Body of pancreas (tissue), 4 donors: Measurements from ENCODE around the gene MGLL. TPM values are rescaled to one million over a fixed set of nuclear protein-coding genes. Genes with fewer than 3 reads are reported as not detected.

Experiments
- ATAC-seq: fragments of 150-250 bp; one replicate; pipeline ENCODE4 v1.9.1; 2016
- DNase-seq, 4 donors: peaks; one replicate each; pipeline ENCODE4 v3.0.0-alpha.2; 2019
- H3K27ac ChIP-seq, 4 donors: fragments of 200-600 bp; sonication (generic); 1 replicate in 3 of 4; 2 replicates in 1 of 4; pipeline versions ENCODE4 v1.5.1 to v1.6.1; 2016 to 2019; ENCODE audit warnings: mild to moderate bottlenecking in 1 of 4, mixed read lengths in 1 of 4, moderate library complexity in 1 of 4
- H3K27me3 ChIP-seq, 2 donors: fragments of 200-600 bp; sonication (generic); one replicate each; pipeline ENCODE4 v1.6.0; 2016; ENCODE audit warnings: mild to moderate bottlenecking in 1 of 2
- H3K36me3 ChIP-seq, 2 donors: fragments of 200-600 bp; sonication (generic); replicated peaks in 1 of 2; 2 replicates each; pipeline ENCODE4 v1.5.1; 2016; ENCODE audit warnings: low read depth in 2 of 2; ENCODE audit not compliant: insufficient read depth in 1 of 2
- H3K4me1 ChIP-seq: fragments of 200-600 bp; sonication (generic); one replicate; pipeline ENCODE4 v1.6.0; 2016
- H3K4me3 ChIP-seq, 2 donors: fragments of 200-600 bp; sonication (generic); 1 replicate in 1 of 2; 2 replicates in 1 of 2; pipeline ENCODE4 v1.5.1; 2016 to 2019
- H3K9me3 ChIP-seq, 3 donors: fragments of 200-600 bp; sonication (generic); 1 replicate in 2 of 3; 2 replicates in 1 of 3; pipeline ENCODE4 v1.5.1; 2016
- POLR2A ChIP-seq, 3 donors: fragments of 450-650 bp; IDR thresholded peaks; one replicate each; pipeline ENCODE4 v1.6.1; 2016; ENCODE audit warnings: antibody characterized with exemption in 3 of 3, mild to moderate bottlenecking in 2 of 3
- WGBS, 2 donors: methylation state at CpG; one replicate each; pipeline ENCODE4 v1.1.5; 2017; 5-methylcytosine and 5-hydroxymethylcytosine counted together
- intact Hi-C: fragments of 100-400 bp; cut with DNase I; formaldehyde crosslinking; loops from one replicate; pipeline ENCODE4 v1.15.1; 2023
- total RNA-seq, 2 donors: library from RNA; depleted of rRNA; stranded (reverse); fragments of >200 nt; gene quantifications; one replicate each; pipeline ENCODE4 v1.1.0, GENCODE V29; 2016
- TF ChIP-seq, protein P1 (sequence below), 7 experiments: fragments of 450-650 bp in 4 of 7; fragments of 200-600 bp in 3 of 7; sonication (generic) in 3 of 7; IDR thresholded peaks; one replicate each; pipeline ENCODE4 v1.5.1; 2016 to 2019; ENCODE audit warnings: antibody characterized with exemption in 7 of 7

MGLL gene
- total RNA-seq, 2 donors from 2014 or later: 14.8 to 20.2 TPM

DNA sequence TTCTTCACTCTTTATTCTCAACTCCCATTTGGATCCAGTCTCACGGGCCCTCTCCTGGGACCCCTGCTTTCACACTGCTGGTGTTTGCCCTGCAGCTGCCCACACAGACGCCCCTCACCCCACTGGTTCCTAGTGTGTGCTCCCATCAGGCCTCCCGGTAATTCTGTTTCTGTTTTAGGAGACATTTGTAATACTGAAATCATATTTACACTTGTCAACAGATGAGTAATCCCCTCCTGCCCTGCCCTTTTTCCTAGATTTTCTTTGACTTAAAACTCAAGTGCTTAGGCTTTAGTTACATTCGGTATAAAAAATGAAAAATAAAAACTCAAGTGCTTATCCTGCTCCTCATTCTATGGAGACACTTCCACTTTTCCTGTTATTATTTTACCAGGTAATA lies 167.9 kb downstream of the MGLL start:
- ATAC-seq (no peak), DNase-seq (no peak)
- TF ChIP-seq POLR2A (IDR thresholded peaks at IDR 0.05): no peak
- TF ChIP-seq, protein P1, sequence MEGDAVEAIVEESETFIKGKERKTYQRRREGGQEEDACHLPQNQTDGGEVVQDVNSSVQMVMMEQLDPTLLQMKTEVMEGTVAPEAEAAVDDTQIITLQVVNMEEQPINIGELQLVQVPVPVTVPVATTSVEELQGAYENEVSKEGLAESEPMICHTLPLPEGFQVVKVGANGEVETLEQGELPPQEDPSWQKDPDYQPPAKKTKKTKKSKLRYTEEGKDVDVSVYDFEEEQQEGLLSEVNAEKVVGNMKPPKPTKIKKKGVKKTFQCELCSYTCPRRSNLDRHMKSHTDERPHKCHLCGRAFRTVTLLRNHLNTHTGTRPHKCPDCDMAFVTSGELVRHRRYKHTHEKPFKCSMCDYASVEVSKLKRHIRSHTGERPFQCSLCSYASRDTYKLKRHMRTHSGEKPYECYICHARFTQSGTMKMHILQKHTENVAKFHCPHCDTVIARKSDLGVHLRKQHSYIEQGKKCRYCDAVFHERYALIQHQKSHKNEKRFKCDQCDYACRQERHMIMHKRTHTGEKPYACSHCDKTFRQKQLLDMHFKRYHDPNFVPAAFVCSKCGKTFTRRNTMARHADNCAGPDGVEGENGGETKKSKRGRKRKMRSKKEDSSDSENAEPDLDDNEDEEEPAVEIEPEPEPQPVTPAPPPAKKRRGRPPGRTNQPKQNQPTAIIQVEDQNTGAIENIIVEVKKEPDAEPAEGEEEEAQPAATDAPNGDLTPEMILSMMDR (IDR thresholded peaks at IDR 0.05): no peak
- Histone ChIP-seq H3K36me3 (no peaks in the 10 kb centered on the region), H3K4me3 (no peak overlapping the region), H3K4me1 (no peaks in the 10 kb centered on the region), H3K27ac (no peak overlapping the region), H3K27me3 (no peaks in the 10 kb centered on the region), H3K9me3 (no peaks in the 10 kb centered on the region)
- intact Hi-C loops: loop anchor here (10.0 kb wide), 1 partner anchor 310 kb away; no protein-coding TSS in a partner anchor
- 66 to 72% methylated on average over 4 of the region's 4 CpGs for WGBS, 2 donors

DNA sequence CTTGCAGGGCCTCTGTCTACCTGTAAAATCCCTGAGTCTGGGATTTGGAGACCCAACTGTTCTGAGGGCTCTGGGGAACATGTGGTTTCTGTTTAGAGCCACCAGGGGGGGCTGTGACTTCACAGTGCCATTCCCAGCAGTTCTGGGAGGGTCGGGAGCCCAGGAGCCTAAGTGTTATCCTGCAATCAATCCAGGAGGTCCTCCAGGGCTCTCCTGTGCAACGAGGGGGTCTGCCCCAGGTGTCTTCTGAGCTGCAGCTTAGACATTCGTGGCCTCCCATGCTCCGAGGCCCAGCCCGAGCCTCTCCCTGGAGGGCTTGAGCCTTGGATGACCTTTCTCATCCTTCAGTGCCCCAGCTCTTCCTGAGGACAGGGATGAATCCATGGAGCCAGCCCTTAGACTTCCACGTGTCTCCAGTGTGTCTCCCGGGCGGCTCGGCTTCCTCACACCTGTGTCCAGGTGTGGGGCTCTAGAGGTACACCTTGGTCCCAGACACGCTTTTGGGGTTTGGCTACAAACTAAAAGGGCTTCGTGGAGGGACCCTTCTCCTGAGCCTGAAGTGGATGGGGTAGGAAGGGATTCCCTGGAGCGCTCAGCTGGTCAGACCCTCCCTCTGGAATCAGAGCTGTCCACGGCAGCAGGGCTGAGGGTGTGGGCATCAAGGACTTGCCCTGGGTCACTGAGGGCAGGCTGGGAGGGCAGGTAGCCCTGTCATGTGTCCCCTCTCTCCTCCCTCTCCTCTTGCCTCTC lies 169.9 kb downstream of the MGLL start:
- intact Hi-C loops: loop anchor here (10.0 kb wide), 1 partner anchor 312 kb away; no protein-coding TSS in a partner anchor
- no peak overlapping the region for H3K4me3 ChIP-seq
- TF ChIP-seq, protein P1 (IDR thresholded peaks at IDR 0.05): peak; percentile 17 to 77 (median 71)
- TF ChIP-seq POLR2A (IDR thresholded peaks at IDR 0.05): no peak
- WGBS, 2 donors: 64 to 78% methylated on average over 8 to 13 of the region's 13 CpGs
- ATAC-seq (peak; percentile 53), DNase-seq (peak; percentile 47 to 56 (median 55))
- H3K27me3 ChIP-seq: no peaks in the 10 kb centered on the region
- H3K27ac ChIP-seq: no peak overlapping the region
- no peaks in the 10 kb centered on the region for H3K36me3 ChIP-seq
- H3K4me1 ChIP-seq: no peaks in the 10 kb centered on the region
- no peaks in the 10 kb centered on the region for H3K9me3 ChIP-seq

DNA sequence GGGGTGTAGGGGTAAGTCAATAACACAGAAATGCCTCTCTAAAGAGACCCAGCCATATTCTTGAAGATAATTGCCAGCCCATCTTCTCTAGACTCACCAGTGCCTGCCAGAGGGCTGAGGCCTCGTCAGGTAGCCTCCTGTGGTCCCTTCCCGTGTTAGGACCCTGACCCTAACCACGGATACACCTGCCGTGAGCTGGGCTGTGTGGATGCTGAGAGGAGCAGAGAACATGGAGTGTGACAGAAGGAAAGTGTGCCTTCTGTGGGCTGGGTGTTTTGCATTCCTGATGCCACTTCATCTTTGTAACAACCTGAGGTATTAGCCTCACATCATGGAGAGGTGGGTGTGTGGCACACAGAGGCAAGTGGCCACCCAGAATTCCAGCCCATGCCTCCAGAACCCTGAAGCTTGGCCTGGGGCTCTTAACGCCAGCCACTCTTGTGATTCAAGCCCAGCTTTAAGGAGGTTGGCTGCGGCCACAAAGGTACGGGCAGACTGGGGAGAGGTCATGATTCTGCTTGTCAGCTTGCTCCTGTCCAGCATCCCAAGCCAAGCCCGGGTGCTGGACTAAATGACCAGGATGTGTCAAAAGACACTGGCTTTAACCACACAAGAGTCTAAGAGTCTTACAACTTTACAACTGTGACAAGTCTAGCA lies 170.7 kb downstream of the MGLL start:
- WGBS, 2 donors: 49 to 64% methylated on average over 5 to 8 of the region's 8 CpGs
- no peaks in the 10 kb centered on the region for H3K36me3 ChIP-seq
- intact Hi-C loops: loop anchor here (10.0 kb wide), 1 partner anchor 313 kb away; no protein-coding TSS in a partner anchor
- ATAC-seq (no peak), DNase-seq (no peak)
- no peak for TF ChIP-seq POLR2A (IDR thresholded peaks at IDR 0.05)
- TF ChIP-seq, protein P1 (IDR thresholded peaks at IDR 0.05): no peak
- H3K27ac ChIP-seq: no peak overlapping the region
- H3K4me1 ChIP-seq: no peaks in the 10 kb centered on the region
- no peak overlapping the region for H3K4me3 ChIP-seq
- H3K27me3 ChIP-seq: no peaks in the 10 kb centered on the region
- no peaks in the 10 kb centered on the region for H3K9me3 ChIP-seq

DNA sequence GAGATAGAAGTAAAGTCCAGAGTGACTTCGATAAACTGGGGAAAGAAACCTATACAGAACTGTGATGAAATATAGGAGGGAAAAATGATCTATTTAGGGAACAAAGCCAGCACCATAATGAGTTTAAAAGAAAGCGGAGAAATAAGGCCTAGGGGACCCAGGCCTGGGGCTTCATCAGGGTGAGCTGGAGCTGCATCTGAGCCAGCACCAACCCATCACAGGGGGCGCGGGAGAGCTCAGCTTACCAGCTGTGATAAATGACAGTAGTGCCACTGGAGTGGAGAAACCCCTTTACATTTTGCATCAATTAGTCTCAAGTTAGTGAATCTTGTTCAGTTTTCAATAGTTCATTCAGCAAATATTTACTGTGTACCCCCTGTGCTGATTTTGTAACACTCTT lies 172.1 kb downstream of the MGLL start:
- no peak overlapping the region for H3K27ac ChIP-seq
- no peak overlapping the region for H3K4me3 ChIP-seq
- no peaks in the 10 kb centered on the region for H3K36me3 ChIP-seq
- intact Hi-C loops: loop anchor here (10.0 kb wide), 1 partner anchor 315 kb away; no protein-coding TSS in a partner anchor
- no peak for DNase-seq
- WGBS, 2 donors: 93 to 95% methylated on average over 4 of the region's 4 CpGs
- no peaks in the 10 kb centered on the region for H3K4me1 ChIP-seq
- H3K9me3 ChIP-seq: no peaks in the 10 kb centered on the region
- H3K27me3 ChIP-seq: no peaks in the 10 kb centered on the region
- no peak for TF ChIP-seq POLR2A (IDR thresholded peaks at IDR 0.05)
- TF ChIP-seq, protein P1 (IDR thresholded peaks at IDR 0.05): no peak
- ATAC-seq: no peak
